Activated effector memory CD4-positive, alpha-beta T cell treated with anti-CD3 and anti-CD28 coated beads, Interleukin-2, amount 50 U/mL, for 16 hours (primary cell): Measurements from ENCODE around the gene PSMD2.
"Not testable (repeated sequence)": the region's sequence is repeated elsewhere in the genome, so short reads cannot be mapped to it uniquely, and the experiment has no call there.

ENCODE experiments used
- DNase-seq: peaks from one replicate; pipeline ENCODE4 v3.0.0-alpha.2; 2020

PSMD2 gene

GRCh38 chr3:184298759-184299487, at the start of gene PSMD2:
Gene PSMD2, plus strand, starts transcription at chr3:184299241. Its CDS starts 26 bp downstream, at chr3:184299267.
- DNase-seq: peak; percentile 99

GRCh38 chr3:184249412-184250166, 49.5 kb upstream of the PSMD2 start, which contains the start of gene EEF1AKMT4:
Gene EEF1AKMT4, plus strand, starts transcription at chr3:184249672. Its CDS starts 23 bp downstream, at chr3:184249695.
- DNase-seq: peak; percentile 99

GRCh38 chr3:184250167-184250828, 48.7 kb upstream of the PSMD2 start:
- DNase-seq: peak; percentile 96

DNA sequence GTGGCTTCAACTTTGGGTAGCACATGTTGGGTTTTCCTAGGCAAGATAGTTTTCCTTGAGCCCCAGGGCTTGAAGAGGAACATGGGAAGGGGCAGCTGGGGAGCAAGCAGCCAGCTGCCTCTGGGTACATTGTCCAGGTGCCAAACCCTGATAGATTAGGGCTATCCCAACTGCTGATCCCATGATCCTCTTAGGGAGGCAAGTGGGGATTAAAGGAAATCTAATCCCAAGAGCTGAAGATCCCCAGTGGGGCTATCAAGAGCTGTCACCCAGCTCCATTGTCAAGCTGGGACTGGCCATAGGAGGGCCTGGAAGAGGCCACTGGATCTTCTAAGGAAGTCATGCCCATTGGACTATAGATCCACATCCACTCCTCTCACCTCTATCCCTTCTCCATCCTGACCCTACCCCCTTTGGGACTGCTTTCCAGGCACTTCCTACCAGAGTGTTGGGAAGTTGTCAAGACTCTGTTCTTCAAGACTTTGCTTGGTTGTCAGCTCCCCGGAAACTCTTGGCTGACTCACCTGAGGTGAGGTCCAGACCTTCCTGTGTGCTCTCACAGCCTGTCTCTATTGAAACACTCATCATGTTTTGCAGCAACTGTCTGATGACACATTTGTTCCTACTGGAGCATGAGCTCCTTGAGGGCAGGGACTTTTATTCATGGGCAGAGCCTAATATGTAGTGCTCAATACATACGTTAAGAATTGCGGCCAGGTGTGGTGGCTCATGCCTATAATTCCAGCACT, 43.6 kb upstream of the PSMD2 start:
- DNase-seq: peak; percentile 71

DNA sequence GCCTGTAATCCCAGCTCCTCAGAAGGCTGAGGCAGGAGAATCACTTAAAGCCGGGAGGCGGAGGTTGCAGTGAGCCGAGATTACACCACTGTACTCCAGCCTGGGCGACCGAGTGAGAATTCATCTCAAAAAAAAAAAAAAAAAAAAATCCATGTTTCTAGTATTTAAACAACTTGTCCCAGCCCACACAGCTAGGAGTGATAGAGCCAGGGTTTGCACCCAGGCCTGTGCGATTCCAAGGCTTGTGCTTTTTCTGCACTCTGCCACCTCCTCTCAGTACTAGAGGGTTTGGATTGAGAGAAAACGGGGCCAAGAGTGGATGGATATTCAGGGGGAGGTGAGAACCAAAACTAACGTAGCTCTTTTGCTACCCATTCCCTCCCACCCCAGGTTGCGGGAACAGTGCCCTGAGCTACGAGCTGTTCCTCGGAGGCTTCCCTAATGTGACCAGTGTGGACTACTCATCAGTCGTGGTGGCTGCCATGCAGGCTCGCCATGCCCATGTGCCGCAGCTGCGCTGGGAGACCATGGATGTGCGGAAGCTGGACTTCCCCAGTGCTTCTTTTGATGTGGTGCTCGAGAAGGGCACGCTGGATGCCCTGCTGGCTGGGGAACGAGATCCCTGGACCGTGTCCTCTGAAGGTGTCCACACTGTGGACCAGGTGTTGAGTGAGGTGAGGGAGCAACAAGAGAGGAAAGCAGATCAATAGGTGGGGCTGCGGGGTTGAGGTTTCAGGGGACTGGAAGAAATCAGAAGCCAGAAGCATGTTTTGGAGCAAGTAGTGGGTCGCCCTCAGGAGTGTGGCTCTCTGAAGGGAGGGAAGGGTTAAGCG, 41.7 kb upstream of the PSMD2 start:
- no peak for DNase-seq

- DNase-seq: no peak
These were observed 40.1 kb upstream of the PSMD2 start for GRCh38 chr3:184258926-184259325.

- no peak for DNase-seq
These were observed 39.6 kb upstream of the PSMD2 start for GRCh38 chr3:184259396-184259877.

GRCh38 chr3:184259878-184260723, 38.9 kb upstream of the PSMD2 start:
- DNase-seq: peak; percentile 78

DNA sequence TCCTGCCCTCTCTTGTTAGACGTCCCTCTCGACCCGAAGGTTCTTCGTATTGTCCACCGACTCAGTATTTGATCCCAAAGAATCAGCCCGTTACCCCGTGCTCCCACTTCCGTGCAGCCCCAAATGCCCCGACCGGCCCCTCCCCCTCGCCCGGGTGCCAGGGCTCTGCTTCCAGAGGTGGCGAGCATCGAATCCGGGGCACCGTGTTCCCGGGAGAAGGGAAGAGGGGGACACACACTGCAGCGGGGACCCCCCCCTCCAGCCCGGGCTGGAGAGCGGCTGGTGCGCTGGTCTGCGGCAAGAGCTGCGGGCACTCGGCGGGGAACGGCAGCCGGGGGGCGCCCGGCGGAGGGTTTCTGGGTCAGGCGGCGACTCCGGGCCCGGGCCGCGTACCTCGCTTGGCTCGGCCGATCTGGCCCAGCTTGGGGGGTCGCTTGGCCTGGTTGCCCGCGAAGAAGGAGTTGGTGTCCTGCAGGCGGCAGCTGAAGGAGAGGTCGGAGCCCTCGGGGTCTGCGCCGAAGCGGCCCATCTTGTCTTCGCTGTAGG, 38.2 kb upstream of the PSMD2 start:
- peak; percentile 67 for DNase-seq

GRCh38 chr3:184261270-184261853, 37.7 kb upstream of the PSMD2 start, which contains the start of gene CAMK2N2:
Gene CAMK2N2, minus strand, starts transcription at chr3:184261553. Its CDS starts 268 bp downstream, at chr3:184261285.
- DNase-seq: peak; percentile 85

- DNase-seq: peak; percentile 72
These were observed 36.9 kb upstream of the PSMD2 start for GRCh38 chr3:184261854-184262763.

DNA sequence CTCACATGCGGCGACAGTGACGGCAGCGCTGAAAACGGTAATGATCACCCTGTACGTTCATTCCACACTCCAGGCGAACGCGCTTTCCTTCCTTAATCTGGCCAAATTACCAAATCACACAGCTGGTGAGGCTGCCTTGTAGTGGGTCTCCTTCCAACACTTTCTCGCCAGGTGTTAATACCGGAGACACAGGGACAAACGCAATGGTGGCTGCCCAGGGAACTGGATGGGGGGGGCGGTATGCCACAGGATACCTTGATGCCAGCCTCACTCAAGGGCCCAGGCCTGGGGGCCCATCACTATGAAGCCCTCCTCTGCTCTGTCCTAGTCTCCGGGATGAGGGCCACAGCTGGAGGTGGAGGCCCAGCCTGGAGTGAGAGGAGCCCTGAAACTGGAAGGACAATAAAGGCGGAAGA, 36.3 kb upstream of the PSMD2 start:
- DNase-seq: no peak

GRCh38 chr3:184267249-184267648, 31.8 kb upstream of the PSMD2 start:
- DNase-seq: not testable (repeated sequence)

DNA sequence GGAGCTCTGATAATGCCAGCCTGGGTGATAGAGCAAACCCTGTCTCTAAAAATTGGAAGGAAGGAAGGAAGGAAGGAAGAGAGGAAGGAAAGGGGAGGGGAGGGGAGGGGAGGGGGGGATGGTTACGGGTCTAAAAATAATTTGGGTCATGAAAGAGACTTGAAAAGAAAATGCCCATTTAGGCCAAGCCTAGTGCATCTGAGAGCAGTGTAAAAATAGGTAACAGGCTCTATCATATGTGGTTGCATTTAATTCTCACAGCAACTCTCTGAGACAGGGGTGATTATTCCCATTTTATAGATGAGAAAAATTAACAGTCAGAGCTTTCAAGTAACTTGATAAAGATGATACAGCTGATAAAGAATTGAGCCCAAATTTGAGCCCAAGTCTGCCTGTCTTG, 26.8 kb upstream of the PSMD2 start:
- no peak for DNase-seq

- DNase-seq: no peak
These were observed 23.7 kb upstream of the PSMD2 start for GRCh38 chr3:184275381-184275701.

GRCh38 chr3:184275961-184276910, 22.8 kb upstream of the PSMD2 start, which contains the start of gene ECE2:
Gene ECE2, plus strand, starts transcription at chr3:184276022. Its CDS starts 132 bp downstream, at chr3:184276154.
- DNase-seq: no peak

- no peak for DNase-seq
These were observed 21.7 kb upstream of the PSMD2 start for GRCh38 chr3:184277366-184277765.

DNA sequence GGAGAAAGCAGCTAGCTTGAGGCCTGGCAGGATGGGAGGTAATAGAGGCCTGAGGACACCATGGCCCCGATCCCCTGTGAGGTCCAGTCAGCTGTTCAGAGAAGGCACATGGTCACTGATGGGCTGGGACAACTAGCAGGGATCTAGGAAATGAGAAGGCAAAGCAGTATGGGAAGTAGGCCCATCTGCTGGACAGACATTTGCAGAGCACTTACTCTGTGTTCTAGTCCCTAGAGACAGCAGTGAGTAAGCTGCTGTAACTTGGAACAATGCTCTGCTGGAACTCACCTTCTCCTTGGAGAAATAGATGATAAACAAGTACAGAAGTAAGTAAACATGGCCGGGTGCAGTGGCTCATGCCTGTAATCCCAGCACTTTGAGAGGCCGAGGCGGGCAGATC, 16.1 kb upstream of the PSMD2 start:
- no peak for DNase-seq
